HS-27A (cell line): ENCODE data around the gene FOXP1.
"Not testable (repeated sequence)": the region's sequence is repeated elsewhere in the genome, so short reads cannot be mapped to it uniquely, and the experiment has no call there.

Source experiments
- DNase-seq: peaks from one replicate; pipeline ENCODE4 v3.0.0-alpha.2; 2012; ENCODE audit warnings: low read depth, missing footprints

Gene FOXP1

DNA sequence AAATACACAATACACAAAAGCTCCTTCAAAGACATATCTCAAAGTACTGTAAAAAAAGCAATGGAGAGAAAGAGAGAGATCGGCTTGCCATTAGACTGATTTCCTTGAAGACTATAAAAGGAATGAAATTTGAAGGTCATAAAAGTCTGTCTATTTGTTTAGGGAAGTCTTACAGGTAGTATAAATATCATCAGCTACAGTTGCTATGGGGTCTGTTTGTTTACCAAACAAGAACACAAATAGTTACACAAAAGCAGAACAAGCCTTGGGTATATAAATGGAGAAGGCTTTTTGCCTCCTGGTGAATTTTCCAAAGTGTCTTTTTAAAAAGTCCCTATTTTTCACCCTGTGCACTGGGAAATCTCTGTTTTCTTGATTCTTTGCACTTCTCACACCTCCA lies 552.3 kb downstream of the FOXP1 start:
- DNase-seq, result no peak

DNA sequence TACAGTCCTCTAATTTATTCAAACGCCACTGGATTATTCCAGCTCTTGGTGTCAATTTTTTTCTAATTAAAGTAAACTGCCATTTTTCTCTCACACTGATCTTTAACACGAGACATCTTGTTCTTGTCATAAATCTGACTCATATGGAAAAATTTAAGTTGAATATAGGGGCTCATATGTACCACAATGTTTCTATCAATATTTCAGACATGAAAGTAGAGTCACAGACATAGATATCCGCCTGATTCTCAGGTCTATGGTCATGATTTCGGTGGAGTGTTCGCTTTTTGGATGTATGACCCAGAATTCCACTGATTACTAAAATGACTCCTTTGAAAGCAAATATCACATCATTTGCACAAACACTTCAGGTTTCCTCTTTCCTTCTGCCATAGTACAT lies 552.8 kb downstream of the FOXP1 start:
- DNase-seq, result no peak

DNA sequence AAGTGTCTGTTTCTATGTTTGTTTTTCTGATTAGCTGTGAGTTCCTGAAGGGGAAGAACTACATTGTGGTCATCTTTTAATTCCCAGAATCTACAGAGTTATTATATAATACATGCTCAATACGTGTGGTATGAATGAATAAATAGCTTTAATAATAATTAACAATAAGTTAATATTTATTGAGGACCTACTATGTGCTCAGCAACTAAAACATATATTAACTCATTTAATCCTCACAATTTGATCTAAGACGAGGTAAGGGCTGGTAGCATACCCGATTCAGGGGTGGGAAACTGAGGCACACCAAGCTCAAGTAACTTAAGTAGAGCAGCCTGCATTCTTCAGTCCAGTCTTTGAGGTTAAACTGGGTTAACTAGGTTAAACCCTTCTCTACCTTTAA lies 553.8 kb downstream of the FOXP1 start:
- DNase-seq, result no peak

DNA sequence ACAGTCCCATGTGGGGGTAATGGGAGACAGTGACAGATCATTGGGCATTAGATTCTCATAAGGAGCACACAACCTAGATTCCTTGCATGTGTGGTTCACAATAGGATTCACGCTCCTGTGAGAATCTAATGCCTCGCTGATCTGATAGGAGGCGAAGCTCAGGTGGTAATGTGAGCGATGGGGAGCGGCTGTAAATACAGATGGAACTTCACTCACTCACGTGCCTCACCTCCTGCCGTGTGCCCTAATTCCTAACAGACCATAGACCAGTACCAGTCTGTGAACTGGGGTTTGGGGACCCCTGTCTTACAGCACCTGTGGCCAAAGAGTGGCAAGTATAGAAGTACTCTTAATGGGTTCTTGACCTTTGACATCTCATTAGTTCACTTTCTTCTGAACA lies 554.7 kb downstream of the FOXP1 start:
- no peak for DNase-seq

DNA sequence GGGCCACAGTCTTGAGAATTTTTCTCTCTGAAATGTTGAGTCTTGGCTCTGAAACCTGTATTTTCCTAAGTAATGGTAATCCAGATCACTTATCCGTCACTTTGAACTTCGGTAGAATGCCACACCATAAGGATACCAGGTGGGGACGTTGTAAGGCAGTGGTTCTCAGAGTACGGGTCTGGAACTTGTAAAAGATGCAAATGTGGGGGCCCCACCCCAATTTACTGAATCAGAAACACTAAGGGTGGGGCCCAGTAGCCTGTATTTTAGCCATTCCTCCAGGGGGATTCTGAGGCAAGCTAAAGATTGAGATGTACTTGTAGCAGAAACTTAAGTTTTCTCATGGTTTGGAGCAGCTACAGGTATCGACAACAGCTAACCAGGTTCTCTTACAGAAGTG lies 555.3 kb downstream of the FOXP1 start:
- no peak for DNase-seq

DNA sequence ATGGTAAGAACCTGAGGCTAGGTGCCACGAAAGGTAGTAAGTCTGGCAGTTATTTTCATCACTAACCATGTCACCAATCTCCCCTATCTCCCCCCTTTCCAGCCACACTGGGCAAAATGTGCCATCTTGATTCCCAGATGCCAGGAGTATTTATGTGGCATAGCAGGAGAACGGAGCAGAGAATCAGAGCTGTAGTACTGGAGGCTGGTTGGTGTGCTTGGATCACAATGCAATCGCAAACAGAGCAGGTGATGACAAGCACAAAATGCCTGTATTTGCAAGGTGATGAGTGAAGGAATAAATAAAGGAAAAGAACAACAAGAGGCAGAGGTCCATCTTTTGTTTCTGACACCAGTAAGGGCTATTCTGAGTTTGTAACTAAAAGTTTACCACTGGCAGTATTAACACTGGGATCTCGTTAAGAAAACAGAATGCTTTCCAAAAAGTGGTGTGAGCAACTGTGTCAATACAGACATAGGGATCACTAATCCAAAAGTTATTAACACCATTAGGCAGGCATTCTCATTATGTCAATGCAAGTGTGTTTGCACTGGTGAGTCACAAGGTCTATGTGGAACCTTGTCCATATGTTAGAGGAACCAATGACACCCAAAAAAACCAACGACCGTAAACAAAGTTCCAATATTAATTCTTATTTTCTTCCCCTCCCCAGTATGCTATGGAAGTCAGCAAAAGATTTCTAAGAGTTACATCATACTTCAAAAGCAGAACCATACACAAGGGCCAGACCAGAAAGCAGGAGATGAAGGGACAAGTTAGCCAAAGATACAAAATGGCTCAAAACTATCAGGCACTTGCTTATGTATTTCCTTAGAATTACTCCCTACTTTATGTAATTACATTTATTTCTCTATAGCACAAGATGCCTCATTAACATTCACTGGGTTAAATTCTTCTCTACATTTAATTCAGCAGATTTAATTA lies 556.6 kb downstream of the FOXP1 start:
- no peak for DNase-seq

DNA sequence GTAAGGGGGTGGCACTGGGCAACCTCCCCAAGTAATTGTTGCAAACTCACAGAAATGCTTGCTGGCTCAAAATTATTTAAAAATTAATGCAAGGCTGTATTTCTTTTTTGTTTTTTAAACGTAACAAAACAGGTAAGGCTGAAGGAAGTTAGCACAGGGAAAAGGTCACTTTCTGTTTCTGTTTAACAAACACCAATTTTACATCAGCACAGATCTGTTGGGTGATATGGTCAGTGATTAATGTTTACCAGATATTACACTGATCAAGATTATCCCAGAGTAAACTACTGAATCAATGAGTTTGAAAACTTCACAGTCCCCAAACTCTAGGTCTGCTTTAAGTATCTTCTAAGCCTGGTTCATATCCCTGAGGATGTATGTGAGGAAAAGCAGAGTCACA lies 558.0 kb downstream of the FOXP1 start:
- no peak for DNase-seq

DNA sequence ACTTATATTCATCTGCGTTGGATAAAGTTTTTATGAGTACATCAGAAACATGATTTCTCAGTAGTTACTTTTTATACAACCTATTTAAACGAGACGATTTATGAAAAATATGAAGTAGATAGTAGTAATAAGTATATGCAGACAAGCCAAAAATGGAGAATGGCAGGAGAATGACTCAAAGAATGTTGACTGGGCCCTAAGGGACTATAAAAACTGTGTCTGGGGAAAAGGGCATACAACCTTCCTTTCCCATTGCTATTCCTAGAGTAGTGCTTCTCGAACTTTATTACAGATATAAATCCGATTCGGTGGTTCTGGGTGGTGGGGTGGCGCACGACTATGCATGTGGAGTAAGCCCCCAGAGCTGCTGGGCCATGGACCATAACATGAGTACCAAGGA lies 558.5 kb downstream of the FOXP1 start:
- DNase-seq, result no peak

DNA sequence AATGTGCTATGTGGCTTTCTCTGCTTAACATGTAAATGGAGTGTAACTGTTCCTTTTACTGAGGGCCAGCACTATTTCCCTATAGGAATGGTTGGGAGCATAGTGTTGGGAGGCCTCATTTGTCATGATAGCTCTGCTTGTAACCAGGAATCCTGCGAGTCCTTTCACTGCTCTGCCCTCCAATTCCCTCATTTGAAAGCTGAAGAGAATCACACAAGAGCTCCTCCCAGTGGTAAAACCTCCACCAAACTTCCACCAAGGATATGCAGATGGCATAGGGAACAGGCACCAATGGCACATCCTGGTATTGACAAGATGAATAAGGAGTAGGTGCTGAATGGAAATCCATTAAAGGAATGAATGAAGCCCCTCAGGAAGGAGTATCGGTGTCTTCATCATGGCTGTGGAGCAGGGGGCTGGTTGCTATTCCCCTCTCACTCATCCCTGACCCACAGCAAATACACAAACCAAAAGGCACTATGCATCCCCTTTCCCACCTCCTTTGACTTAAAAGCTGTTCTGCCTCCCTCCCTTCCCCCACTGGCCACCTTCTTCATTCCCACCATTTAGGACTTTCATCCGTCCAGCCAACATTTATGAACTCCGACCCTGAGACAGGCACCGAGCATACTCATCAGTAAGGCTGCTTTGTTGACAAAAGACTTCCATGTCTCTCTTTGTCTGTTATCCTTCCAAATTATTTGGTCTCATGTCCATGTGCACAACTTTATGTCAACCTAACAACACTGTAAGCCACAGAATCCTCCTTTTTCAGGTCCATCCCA lies 560.8 kb downstream of the FOXP1 start:
- DNase-seq, result no peak

DNA sequence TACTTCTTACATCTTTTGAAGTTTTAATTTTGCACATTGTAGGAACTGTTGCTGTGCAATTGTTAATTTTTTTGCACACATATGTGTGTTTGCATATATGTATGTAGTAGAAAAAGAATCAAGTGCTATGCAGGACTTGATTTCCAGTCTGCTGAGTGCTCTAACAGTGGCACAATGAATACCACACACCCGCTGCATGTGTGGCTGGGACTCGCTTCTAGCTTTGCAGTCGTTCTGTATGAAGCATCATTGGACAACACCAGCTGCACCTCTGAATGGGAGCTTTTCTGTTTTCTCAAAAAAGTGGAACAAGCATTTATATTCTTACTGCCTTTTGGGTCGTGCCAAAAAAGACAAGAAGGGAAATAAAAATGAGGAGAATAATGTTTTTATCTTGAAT lies 564.7 kb downstream of the FOXP1 start:
- DNase-seq, result no peak

DNA sequence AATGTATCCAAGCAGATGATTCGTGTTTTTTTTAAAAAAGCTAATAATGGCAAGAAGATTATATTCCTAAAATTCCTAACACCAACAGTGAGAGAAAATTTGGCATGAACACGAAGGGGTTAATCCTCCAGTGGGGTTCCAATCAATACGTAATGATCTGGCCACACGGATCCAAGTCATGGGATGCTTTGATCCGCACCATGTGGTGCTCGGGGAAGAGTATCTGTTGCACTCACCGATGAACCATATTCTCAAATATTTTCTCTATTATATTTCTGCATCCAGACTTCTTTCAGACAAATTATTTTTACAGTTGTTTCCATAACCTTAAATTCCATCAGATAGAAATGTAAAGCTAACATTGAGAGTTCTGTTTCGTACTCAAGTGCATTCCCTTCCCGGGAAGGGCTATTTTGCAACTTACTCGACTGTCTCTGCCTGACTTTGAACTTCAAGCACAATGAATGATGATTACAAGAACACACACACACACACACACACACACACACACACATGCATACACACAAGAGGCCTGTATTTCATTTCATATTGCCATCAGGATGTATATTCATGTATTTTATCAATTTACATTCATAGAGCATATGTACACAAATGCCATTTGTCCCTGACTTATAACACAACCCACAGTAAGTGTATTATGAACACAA lies 567.2 kb downstream of the FOXP1 start:
- DNase-seq, result no peak

DNA sequence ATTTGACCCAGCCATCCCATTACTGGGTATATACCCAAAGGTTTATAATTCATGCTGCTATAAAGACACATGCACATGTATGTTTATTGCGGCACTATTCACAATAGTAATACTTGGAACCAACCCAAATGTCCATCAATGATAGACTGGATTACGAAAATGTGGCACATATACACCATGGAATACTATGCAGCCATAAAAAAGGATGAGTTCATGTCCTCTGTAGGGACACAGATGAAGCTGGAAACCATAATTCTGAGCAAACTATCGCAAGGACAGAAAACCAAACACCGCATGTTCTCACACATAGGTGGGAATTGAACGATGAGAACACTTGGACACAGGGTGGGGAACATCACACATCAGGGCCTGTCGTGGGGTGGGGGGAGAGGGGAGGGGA lies 568.9 kb downstream of the FOXP1 start:
- DNase-seq, result not testable (repeated sequence)

DNA sequence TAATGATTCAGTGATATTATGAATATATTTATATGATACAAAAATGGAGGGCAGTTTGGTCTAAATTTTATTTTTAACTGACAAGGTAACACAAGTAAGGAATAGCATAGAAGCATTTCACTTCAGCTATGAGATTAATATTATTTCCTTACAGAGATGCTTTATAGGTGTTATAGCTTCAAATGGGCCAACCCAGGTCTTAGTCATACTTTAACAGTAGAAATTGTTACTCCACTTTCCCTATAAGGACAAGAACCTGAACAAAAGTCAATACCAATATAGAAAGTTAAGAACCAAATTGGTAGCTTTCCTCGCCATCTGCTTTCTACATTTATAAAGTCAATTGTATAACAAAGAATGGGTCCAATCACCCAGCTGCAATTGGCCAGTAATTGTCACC lies 570.6 kb downstream of the FOXP1 start:
- no peak for DNase-seq

DNA sequence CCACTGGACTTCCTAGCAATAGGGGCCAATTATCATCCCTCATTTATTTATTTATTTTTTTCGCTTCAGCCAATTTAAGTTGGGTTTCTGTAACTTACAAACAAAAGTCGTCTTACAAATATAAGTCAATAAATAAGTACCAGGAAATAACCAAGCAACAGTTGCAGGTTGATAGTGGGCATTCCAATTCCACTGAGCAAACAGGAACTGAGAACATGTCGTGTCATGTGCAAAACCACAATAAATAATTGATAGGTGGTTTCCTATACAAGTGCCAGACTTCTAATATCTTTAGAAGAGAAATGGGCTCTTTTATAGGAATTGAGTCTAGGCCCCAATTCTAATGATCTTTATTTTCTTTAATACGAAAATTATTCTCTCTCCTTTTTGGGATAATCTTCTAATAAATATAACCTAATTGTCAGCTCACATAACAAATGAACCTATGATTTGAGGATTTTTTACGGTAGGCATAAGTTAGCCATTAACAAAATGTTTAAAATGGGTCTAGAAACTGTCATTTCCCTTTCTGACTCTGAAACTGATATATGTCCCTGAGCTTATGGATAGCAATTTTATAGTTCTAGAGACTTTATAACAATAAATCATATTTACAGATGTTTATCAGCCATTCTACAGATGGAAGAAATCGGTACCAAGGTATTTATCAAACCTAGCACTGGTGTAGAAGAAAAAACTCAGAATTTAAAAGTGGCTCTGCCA lies 571.8 kb downstream of the FOXP1 start:
- DNase-seq, result no peak

DNA sequence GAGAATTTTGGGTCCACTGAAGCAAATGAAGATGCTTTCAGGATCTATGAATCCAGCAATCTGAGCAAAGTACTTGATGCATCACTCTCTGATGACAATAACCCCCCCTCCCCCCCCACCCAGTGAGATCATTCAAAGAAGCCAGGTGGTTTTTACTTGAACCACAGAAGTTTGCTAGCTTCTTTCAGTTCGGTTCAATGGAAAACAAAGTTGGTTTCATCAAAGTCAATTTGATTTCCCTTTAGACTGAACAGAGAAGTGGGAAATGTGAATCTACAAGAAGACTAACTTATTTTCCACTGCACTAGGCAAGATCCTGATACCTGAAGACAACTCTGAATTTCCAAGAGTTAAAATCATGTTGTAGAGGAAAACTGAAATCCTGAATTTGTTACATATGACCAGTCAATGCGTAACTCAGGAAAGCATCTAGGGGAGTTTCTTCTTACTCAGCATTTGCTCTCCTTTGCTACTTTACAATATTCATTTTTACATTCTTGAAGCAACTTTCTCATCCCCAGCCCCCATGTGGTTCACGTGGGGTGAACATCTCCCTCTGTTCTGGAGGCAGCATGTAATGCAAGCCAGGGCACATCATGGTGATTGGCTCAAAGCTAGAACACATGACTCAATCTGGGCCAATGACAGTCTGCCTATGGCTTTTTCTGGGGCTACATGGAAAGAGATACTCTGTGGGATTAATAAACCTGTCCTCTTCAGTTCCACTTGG lies 572.6 kb downstream of the FOXP1 start:
- no peak for DNase-seq

DNA sequence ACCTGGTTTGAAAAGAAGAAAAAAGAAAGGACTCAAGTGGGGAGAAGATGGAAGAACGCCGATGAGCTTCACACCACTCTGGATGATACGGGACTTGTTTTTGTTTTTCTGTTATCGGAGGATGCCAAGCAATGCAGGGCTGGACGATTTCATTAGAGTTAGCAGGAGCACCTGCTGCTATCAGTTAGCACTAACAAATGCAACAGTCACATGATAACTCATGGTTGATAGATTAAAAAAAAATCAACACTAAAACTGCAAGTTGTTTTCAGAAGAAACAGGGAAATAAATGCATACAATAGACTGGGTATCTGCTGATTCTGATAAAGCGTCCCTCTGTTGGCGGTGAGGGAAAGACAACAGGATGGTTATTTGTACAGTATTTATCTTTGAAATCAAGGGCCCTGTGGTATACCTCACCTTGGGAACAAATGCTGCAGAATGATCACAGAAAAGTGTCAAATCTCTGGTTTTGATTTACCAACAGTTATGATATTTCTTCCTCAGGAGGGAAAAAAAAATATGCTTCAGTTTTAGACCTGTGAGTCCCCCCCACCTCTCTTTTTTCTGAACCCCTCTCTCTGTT lies 575.1 kb downstream of the FOXP1 start:
- DNase-seq, result no peak

DNA sequence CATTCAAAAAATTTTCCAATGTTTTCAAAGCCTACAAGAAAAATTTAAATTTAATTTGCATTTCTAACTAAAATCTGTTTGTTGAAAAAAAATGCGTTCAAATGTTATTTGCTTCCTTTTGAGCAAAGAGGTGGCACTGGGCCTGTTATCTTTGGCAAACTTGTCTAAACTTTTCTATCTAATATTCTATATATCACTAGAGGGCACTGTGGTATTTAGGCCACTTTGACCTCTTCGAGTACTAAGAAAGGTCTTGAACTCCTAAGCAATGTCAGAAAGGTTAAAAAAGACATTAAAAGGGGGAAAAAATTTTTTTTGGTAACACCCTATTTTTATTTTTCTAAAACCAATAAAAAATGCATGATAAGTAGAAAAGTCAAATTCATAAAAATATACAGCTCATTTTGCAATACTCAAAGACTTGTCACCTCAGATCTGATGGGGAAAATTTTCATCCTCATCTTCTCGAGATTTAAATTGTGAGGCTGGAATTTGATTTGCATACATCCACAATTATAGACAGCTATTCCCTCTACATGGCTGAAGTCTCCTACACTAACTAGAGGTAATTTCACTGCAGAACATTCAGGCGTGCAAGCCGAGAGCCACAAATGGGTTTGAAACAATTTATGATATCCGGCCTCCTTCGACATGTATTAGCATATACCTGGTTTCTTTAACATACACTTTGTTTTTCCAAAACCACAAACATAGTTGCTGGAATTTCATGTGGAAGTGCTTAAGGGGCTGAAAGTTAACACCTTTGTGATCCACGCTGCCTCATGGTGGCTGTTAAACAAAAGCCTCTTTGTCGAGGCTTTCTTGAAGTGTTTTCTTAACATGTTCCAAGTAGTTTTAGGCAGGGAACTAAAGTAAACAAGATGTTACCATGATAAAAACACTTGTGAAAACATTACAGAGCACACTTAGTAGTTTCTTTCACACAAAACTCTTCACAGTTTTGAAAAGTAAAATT lies 576.4 kb downstream of the FOXP1 start:
- DNase-seq, result no peak

DNA sequence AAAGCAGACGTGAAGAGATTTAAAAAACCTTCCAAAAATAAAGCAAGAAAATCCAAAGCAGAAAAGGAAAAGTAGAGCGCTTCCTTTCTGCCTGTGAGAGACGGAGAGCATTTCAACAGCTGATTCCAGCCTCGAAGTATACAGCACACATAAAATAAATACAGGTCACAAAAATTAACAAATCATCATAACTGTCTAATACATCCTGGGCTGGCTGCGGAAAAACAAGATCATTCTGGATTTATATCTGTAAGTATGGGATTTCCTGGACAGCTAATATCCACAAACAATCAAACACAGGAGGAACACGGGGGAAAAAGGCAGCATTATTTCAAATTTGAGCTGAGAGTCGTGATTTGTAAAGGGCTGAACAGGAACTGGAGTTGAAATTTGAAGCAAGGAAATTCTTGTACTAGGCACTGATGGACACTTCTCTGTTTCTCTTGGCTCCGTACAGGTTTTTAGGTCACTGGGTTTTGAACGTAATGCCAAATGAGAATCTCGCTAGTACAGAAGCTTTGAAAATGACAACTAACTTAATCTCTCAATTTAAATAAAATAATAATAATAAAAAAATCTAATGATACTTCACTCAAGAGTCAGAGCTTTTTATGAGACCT lies 577.7 kb downstream of the FOXP1 start:
- no peak for DNase-seq

DNA sequence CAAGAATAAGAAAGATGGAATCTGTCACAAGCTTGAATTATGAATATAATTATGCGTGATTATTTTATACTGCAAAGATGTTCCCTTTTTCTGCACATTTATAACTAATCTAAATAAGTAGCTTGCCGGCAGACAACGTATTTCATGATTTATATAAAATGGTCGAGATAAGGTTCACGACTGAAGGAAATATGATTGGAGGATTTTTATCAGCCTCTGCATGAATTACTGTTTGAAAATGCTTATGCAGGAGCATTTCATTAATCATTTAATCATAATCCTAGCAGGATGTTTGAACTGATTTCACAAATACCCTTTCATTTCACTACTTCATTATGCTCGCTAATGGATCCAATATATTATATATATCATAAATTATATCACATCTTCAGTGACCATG lies 580.0 kb downstream of the FOXP1 start:
- DNase-seq, result no peak
